GM19099 (cell line): ENCODE measurements around the gene ZNF160.

Experiments
- POLR2A ChIP-seq: IDR thresholded peaks from 3 replicates; pipeline ENCODE4 v1.6.1; 2011; ENCODE audit warnings: low read depth; ENCODE audit not compliant: insufficient read length; ENCODE audit errors: extremely low read depth

Gene ZNF160

DNA sequence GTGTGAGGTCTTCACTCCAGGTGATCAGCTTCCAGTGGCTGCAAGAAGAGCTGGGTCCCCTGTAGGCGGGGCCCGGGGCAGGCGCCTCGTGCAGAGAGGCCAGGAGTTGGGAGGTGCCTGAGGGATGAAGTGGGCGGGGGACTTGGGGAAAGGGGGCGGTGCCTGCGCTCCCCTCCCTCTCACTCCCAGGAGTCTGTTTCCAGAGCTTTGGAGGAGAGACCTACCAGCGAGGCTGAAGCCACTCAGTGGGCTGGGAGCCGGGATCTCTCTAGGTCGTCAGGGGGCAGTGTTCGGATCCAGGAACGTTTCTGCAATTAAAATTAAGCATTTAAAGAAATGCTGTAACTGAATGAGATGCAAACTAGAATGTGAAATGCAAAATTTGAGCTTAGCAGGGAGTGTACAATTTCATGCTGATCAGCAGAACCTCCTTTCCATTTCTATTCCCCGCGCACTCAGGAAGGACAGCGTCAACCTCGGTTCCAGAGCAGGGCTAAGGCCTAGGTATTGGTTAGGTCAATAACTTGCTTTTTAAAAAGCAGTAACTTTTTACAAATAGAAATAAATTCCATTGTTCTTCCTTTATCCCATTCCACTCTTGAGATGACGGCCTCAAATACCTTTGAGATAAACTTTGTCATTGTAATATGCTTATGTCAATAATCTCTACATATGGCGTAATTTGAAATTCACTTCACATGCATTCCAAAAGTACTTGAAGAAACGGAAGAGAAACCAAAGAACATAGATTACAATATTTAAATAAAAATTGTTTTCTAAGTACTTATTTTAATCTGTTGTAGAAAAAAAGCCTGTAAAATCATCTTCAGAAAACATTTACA is 11.6 kb downstream of the ZNF160 start:
- TF ChIP-seq POLR2A, result no peak

DNA sequence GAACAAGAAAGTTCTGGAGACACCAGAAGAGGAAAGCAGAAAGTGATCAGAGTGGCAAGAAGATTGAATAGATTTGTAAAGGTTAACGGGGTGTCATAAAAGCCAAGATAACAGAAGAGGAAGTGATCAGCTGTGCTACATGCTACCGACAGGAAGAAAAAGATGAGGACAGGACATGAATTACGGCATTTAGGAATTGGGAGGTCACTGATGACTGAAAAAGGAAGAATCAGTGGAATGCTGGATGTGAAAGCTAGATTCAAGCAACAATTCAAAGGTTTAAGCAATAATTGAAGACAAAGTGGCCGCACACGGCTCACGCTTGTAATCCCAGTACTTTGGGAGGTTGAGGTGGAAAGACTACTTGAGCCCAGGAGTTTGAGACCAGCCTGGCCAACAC is 15.1 kb downstream of the ZNF160 start:
- TF ChIP-seq POLR2A, result no peak

DNA sequence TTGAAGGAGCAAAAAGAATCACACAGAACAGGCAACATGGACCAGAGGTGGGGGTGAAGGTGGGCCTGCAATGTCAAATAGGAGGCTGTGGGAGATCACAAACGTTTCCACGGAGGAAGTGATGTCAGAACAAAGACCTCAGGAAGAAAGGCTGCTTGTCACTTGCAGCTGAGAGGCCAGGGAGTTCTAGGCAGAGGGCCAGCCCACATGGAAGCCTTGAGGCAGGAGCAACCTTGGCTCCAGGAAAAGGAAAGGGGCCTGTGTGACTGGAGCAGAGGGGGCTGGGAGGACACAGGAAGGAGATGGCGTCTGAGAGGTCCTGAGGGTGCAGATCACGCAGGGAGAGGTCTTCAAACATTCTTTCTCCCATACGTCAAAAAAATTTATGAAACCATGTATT is 16.3 kb downstream of the ZNF160 start:
- TF ChIP-seq POLR2A, result no peak

DNA sequence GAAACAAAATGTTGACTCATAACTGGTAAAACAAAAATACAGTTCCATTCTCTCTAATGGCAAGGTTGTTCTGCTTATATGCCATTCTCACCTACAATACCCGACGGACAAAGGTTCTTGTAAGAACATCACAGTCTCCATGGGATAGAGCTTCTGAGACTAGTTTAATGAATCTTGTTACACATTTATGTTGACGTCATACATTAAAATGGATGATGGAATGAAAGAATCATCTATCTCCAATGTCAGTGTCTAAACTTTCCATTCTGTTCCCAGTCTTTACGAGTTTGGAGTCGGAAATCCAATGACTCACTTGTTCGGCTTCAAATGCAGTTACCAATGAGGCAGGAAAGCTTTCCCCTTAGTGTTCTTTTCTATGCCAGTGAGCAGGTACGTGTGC is 17.7 kb downstream of the ZNF160 start:
- no peak for TF ChIP-seq POLR2A

DNA sequence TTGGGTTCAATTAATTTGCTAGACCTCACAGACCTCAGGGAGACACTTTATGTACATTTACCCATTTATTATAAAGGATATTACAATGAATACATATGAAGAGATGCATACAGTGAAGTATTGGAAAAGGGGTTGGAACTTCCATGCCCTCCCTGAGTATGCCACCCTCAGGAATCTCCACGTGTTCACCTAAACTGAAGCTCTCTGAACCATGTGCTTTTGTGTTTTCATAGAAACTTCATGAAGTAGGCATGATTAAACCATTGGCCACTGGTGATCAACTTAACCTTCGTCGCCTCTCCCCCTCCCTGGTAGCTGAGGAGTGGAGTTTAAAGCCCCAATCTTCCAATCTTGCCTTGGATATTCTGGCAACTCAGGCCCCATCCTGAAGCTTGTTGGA is 20.3 kb downstream of the ZNF160 start:
- no peak for TF ChIP-seq POLR2A

DNA sequence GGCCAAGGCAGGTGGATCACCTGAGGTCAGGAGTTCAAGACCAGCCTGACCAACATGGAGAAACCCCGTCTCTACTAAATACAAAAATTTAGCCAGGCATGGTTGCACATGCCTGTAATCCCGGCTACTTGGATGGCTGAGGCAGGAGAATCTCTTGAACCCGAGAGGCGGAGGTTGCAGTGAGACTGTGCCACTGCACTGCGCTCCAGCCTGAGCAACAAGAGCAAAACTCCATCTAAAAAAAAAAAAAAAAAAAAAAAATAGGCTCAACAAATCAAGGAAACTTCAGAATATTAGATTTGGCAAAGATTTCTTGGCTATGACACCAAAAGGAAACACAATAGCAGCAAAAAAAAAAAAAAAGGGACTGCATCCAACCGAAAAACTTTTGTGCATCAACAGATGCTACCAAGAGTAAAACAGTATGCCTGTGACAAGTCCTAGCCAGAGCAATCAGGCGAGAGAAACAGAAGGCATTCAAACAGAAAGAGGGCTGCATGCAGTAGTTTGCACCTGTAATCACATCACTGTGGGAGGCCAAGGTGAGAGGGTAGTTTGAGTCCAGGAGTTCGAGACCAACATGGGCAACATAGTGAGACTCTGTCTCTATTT is 23.8 kb downstream of the ZNF160 start:
- TF ChIP-seq POLR2A, result no peak

DNA sequence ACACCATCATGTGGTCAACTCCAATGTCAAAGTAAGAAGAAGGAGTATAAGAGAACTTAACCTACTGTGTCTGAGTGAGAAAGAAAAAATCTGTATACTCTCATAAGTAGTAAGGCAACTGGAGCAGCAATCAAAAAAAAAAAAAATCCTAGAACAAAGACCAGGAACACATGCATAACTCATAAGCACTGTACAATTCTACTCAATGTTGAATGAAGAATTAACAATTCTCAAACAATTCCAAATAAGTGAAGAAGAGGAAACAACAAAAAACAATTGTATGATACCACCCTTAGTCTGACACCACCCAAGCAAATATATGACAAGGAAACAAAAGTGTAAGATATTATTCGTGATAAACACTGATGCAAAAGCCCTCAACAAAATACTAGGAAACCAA is 24.6 kb downstream of the ZNF160 start:
- no peak for TF ChIP-seq POLR2A

DNA sequence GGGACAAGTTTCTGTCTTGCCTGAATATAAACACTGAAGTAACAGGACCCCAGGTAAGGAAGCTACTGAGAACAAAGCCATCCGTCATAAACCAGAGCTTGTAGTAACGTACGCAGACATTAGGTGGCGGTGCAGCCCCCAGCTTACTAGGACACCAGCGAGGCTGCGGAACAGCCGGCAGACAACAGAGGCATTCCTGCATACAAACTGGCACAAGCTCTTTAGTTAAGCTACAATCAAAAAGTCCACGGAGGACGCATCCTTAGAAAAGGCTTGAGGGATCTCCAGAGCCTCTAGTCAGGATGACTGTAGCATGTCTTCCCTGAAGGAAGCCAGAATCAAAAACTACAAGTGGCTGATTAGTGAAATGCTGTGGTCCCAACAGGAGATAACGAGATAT is 26.2 kb downstream of the ZNF160 start:
- no peak for TF ChIP-seq POLR2A

DNA sequence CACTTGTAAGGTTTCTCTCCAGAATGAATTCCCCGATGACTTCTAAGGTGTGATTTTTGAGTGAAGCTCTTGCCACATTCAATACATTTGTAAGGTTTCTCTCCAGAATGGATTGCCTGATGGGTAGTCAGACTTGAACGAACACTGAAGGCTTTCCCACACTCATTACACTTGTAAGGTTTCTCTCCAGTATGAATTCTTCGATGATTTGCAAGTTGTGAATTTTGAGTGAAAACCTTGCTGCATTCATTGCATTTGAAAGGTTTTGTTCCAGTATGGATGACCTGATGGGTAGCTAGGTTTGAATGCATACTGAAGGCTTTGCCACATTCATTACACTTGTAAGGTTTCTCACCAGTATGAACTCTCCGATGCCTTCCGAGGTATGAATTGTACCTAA is 34.4 kb downstream of the ZNF160 start:
- TF ChIP-seq POLR2A, result no peak

DNA sequence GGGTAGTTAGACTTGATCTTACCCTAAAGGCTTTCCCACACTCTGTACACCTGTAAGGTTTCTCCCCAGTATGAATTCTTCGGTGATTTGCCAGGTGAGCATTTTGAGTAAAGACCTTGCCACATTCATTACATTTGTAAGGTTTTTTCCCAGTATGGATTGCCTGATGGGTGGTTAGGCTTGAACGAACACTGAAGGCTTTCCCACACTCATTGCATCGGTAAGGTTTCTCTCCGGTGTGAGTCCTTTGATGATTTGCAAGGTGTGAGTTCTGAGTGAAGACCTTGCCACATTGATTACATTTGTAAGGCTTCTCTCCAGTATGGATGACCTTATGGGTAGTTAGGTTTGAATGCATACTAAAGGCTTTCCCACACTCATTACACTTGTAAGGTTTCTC is 35.0 kb downstream of the ZNF160 start:
- TF ChIP-seq POLR2A, result no peak

DNA sequence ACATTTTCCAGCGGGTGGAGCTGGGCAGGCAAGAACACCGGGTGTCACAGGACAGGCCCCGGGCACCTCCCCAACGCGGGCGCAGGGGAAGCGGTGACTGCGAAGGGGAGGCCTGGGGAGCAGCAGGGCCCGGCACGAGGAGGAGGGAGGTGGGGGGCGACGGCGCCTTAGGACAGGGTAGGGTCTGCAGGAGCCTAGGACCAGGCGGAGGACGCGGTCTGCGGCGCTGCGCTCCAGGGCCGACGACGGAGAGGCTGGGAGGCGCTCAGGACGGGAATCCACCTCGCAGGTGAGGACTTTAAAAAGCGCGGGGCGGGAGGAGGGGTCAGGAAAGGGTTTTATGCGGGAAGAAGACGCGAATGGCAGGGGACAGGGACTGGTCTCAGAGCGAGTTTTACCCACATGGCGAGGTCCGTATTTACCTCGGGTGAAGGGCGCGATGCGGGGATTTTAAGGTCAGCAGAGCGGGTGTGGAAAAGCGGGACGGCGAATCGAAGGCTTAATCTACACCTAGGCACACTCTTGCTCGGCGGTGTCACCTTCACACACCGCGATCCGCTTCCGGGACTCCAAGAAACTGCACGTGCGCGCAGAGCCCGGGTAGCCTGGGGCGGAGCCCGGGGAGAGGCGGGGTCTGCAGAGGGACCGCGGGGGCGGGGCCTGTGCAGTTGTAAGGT is 45.2 kb downstream of the ZNF160 start:
- no peak for TF ChIP-seq POLR2A

DNA sequence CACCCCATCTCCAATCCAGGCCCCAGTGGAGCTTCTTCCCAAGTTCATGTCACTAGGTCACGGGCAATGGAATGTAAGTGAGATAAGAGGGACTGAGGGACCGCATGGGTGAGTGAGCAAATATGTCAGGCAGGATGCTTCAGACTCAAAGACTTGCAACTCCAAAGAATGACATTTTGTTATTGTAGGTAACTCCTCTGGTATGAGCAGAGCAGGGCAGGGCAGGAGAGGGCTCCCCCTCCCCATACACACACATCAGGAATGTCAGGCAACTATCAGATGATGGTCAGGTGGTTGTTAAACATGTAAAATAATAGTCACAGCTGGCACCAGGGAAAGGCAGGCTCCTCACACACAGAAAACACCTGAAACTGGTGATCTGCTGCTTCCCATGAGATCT is 48.1 kb downstream of the ZNF160 start:
- no peak for TF ChIP-seq POLR2A

DNA sequence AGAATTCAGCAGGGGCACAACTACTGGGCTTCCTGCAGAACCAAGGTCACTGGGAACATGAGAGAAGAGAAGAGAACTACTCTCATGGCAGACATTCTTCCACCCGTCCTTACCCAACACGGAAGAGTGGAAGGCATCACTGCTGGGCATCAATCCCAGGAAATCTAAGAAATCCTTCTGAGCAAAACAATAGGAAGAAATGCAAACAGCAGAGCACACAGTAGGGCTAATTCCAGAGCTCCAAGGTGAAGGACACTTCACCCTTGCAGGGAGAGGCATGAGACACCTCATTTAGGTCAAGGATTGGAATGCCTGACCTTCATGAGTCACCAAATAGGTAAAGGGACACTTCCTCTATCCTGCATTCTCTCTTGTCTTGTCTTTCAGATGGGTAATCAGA is 55.8 kb downstream of the ZNF160 start:
- TF ChIP-seq POLR2A, result no peak

DNA sequence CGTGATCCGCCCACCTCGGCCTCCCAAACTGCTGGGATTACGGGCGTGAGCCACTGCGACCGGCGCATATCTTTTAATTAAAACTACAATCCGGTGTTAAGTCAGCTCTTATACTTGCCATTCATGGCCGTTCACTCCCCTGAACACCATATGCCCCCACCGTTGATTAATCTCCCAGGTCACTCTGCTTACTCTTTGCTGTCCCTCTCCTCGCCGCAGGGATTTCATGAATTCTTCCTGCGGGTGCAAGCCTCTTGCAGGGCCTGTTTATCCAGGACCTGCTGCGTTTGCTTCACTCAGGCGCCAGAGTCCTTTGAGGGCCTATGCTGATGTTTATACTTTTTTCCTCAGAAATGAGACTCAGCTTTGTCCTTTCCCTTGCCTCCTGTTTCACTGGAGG is 57.7 kb downstream of the ZNF160 start:
- no peak for TF ChIP-seq POLR2A

DNA sequence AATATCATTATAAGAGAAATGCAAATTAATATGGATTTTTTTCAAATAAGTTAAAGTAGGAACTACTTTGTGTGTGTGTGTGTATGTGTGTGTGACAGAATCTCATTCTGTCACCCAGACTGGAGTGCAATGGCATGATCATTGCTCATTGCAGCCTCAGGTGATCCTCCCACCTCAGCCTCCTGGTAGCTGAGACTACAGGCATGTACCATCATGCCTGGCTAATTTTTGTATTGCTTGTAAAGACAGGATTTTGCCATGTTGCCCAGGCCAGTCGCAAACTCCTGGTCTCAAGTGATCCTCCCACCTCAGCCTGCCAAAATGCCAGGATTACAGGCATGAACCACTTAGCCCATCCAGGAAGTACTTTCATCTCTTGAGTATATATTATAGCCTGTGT is 61.9 kb downstream of the ZNF160 start:
- TF ChIP-seq POLR2A, result no peak

DNA sequence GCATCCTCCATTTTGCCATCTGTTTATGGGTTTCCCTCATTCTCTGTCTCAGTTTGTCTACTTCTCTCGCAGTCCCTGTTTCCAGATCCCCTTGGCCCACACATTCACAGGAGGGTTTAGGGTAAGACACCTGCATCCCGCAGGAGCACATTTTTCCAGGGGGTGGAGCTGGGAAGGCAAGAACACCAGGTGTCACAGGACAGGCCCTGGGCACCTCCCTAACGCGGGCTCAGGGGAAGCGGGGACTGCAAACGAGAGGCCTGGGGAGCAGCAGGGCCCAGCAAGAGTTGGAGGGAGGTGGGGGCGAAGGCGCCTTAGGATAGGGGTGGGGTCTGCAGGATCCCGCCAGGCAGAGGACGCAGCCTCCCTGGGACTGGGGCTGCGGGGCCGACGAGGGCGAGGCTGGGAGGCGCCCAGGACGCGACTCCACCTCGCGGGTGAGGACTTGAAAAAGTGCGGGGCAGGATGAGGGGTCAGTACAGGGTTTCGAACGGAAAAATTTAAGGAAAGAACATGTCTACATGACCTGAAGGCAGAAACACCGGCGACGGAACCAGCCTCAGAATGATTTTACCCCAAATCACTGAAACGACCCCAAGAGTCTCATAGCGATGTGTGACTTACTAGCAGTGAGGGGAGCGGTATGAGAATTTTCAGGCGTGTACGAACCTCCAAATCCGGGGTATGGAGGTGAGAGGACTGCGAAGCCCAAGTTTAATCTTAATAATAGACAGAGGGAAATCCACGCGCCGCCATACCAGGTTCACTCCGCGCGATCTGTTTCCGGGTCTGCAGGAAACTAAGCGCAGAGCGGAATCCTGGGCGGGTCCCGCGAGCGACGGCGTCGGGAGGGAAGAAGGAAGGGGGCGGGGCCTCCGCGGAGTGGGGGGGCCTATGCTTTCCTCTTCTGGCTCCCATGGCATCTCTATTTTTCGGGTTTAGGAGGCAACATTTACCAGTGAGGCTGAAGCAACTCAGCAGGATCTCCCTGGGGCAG is 65.8 kb downstream of the ZNF160 start:
- TF ChIP-seq POLR2A, result no peak
